Measurements from ENCODE around the gene PHF13.
"Not testable (repeated sequence)": the region's sequence is repeated elsewhere in the genome, so short reads cannot be mapped to it uniquely, and the experiment has no call there.

Gene PHF13

DNA sequence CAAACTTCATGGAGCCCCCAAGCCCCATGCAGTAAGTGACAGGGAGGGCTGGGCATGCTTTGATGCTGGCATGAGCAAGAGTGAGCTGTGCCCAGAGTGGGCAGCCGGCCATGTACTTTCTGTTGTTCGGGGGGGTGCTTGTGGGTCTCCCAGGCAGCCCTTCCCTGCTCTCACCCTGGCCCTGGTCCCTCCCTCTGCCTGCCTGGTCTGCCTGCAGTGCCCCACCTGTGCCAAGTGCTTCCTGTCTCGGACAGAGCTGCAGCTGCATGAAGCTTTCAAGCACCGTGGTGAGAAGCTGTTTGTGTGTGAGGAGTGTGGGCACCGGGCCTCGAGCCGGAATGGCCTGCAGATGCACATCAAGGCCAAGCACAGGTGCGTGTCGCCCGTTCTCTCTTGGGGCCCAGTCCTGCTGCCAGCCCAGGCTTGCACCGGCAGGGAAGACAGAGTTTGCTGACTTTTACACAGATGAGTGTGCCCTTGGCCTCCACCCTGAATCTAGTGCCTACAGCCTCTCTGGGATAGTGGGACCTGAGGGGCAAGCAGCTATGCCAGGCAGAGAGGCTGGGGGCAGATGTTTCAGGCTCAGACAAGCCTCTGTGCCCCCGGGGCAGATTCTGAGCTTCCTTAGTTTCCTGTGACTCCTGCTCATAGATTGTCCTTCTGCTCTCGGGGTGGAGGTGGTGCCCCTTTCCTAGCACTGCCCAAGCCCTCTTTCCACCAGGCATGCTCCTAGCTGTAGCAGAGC, 26.1 kb upstream of the PHF13 start:
- DNase-seq (ENCODE audit: low read depth in 2 of 2): no peak

DNA sequence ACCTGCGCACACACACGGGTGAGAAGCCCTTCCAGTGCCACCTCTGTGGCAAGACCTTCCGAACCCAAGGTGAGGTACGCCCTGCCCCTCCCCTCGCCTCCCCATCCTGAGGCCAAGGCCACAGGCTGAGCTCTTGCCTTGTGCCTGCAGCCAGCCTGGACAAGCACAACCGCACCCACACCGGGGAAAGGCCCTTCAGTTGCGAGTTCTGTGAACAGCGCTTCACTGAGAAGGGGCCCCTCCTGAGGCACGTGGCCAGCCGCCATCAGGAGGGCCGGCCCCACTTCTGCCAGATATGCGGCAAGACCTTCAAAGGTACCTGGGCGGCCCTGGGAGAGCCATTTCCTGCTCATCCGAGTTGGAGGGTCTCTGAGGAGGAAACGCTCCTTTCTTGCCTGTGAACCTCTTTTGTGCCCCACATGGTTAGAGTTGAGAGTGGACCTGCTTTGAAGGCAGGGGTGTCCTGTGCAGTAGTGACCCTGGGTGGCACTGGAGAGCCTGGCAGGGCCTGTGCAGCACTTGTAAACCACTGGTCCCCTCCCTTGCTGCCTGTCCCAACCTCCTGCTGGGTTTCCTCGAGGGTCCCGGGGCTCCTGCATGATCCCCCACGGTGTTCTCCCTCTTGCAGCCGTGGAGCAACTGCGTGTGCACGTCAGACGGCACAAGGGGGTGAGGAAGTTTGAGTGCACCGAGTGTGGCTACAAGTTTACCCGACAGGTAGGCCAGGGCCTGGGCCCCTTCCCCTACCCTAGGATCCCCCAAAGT, 25.2 kb upstream of the PHF13 start:
- DNase-seq (ENCODE audit: low read depth in 2 of 2): no peak

DNA sequence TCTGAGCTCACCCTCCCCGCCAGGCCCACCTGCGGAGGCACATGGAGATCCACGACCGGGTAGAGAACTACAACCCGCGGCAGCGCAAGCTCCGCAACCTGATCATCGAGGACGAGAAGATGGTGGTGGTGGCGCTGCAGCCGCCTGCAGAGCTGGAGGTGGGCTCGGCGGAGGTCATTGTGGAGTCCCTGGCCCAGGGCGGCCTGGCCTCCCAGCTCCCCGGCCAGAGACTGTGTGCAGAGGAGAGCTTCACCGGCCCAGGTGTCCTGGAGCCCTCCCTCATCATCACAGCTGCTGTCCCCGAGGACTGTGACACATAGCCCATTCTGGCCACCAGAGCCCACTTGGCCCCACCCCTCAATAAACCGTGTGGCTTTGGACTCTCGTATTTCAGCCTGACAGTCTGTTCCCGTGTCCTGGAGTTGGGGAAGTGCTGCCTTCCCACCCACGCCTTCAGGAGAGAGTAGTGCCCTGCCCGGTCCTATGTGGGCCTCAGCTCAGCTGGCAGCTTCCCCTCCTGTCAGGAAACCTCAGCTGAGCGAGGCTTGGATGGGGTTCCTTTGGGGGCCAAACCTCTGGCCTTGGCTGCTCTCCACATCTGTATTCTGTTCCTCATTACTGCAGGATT, 24.5 kb upstream of the PHF13 start:
- no peak for DNase-seq (ENCODE audit: low read depth in 2 of 2)

DNA sequence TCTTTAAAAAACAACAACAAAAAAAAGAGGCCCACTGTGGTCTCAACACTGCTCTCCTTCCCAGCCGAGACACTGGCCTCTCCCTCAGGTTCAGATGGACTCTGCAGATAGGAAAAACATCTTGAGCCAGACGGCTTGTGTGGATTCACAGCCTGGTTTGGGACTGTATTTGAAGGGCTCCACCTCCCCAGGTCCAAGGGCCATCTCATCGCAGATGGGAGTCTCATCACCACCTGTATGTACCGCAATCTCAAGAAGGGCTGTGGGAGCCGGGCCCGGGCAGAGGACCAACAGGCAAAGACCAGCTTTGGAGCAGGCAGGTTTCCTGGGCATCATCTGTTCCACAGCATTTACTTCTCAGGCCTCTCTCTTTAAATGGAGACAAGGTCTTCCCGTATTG, 23.5 kb upstream of the PHF13 start:
- no peak for DNase-seq (ENCODE audit: low read depth in 2 of 2)

DNA sequence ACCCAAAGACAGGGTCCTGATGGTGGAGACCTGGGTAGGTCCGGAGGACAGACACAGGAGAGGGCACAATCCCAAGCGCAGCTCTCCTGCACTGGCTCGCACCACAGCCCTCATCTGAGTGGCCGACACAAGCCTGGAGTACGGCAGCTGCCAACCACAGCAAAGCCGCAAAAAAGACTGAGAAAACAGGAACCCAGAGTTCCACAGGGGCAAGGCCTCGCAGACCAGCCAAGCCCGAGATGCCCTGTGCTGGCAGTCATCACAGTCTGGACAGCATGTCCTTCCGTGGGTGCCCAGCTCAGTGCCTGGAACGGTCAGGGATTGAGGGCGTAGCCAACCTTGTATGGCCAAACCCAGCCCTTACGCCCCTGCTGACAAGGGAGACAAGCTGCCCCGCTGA, 22.3 kb upstream of the PHF13 start:
- DNase-seq (ENCODE audit: low read depth in 2 of 2): no peak

DNA sequence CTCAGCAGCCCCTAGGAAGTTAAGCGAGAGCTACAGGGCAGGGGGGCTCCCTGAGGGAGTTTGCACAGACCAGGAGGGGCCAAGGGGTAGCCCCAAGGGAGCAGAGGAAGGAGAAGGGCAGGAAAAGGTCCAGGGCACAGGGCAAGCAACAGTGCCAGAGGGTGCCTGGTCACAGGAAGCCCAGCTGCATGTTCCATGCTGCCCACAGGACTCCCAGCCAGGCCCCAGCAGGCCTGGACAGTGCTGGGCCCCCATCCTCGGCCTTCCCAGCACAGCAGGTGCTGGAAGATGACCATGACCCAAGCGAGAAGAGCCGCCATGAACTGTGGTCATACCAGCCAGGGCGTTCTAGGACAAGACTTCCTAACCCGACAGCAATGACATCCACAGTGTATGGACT, 21.9 kb upstream of the PHF13 start:
- no peak for DNase-seq (ENCODE audit: low read depth in 2 of 2)

DNA sequence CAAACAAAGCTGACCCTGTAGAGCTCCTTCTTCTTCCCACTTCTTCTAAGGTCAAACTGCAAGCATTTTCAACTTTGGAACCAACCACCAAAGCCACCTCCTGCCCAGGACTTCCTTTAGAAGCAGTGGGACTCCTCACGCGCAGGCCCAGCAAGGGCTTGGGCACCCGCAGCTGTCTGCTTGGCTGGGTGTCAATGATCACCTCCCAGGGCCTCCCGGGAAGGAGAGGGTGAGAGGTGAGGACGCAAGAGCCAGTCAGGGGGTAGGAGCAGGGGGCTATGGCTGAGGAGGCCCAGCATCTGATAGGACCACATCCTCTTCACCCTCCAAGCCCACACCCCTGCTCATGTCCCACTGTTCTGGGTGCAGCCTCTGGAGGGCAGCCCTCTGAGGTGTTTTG, 21.1 kb upstream of the PHF13 start:
- DNase-seq (ENCODE audit: low read depth in 2 of 2): no peak

DNA sequence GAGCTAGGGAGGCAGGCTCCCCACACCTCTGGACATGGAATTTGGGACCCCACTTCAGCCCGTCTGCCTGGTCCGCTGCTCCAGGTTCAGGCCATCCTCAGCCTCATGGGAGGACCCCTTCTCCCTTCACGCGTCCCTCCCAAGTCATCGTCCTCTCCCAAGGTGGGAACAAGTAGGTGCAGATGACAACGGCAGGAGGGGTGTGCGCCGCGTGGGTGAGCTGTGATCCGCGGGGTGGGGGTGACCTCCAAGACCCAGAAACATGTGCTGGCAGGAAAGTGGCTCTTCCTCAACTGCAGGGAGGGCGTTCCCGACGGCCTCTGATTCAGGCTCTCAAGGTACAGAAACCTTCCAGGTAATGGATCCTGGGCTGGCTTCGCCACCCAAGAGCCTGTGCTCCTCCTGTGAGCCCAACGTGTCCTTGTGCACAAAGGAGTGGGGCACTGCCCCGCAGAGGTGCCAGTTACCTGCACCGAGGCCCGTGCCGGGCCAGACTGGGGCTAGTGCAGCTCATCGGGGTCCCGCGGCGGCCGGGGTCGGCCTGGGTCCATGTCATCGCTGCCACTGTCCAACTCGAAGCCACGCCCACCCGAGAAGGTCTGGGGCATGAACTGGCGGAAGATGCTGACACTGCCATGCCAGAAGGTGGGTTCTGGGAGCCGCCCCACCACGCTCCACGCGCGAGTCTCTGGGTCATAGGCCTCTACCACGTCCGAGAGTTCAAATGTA, 20.5 kb upstream of the PHF13 start:
- no peak for DNase-seq (ENCODE audit: low read depth in 2 of 2)

DNA sequence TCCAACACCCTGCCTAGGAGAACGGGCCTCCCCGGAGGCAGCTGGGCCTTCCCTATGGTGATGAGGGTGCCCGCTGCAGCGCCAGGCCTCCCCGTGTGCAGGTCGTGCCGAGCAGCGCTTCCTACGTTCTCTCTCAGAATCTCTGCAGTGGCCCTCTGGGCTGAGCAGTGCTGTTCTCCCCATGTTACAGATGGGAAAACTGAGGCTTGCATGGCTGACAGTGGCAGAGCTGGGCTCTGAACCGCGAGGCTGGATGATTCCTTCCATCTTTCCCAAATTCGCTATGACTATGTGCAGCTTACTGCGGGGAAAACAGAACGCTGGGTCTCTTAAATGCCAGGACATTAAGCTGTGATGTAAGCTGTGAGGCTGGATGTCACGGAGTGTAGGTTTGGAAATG, 19.7 kb upstream of the PHF13 start:
- DNase-seq (ENCODE audit: low read depth in 2 of 2): no peak

DNA sequence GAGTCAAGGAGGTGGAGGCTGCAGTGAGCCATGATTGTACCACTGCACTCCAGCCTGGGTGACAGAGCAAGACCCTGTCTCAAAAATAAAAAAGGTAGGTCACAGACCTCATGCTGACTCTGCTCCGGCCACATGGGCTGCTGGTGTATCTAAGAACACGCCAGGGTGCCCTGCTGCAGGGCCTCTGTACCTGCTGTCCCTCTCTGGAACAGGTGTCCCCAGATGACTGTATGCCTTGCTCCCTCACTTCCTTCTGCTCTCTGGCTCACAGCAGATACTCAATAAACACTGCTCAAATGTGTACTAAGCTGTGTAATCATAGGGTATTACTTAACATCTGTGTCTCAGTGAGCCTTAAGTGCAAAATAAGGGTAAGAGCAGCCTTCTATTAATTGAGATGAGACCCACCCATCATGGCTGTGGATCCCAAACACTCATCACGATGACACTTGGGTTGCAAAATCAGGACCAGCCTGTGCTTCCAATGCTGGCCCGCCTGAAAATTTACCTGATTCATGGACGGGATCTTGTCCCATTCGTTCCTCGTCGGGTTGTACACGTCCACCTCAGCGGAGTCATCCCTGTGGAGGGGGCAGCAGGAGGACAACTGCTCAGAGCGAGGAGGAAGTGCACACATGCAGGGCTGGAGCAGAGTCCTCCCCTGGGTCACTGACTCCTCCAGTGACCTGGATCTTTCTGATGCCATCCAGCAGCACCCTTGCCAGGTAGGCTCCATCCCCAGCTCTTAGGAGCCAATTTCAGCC, 18.4 kb upstream of the PHF13 start:
- no peak for DNase-seq (ENCODE audit: low read depth in 2 of 2)

DNA sequence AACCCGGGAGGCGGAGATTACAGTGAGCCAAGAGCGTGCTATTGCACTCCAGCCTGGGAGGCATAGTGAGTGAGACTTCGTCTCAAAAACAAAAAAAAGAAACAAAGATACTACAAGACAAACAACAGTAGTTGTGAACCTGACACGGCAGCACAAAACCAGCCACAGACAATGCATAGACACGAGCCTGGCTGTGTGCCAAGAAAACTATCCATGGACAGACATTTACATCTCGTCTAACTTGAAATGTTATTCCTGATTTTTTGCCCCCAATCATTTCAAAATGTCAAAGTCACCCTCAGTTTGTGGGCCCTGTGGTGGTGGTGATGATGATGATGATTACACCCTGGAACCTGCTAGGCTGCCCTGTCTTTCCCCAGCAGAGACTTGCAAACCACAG, 17.2 kb upstream of the PHF13 start:
- DNase-seq (ENCODE audit: low read depth in 2 of 2): no peak

DNA sequence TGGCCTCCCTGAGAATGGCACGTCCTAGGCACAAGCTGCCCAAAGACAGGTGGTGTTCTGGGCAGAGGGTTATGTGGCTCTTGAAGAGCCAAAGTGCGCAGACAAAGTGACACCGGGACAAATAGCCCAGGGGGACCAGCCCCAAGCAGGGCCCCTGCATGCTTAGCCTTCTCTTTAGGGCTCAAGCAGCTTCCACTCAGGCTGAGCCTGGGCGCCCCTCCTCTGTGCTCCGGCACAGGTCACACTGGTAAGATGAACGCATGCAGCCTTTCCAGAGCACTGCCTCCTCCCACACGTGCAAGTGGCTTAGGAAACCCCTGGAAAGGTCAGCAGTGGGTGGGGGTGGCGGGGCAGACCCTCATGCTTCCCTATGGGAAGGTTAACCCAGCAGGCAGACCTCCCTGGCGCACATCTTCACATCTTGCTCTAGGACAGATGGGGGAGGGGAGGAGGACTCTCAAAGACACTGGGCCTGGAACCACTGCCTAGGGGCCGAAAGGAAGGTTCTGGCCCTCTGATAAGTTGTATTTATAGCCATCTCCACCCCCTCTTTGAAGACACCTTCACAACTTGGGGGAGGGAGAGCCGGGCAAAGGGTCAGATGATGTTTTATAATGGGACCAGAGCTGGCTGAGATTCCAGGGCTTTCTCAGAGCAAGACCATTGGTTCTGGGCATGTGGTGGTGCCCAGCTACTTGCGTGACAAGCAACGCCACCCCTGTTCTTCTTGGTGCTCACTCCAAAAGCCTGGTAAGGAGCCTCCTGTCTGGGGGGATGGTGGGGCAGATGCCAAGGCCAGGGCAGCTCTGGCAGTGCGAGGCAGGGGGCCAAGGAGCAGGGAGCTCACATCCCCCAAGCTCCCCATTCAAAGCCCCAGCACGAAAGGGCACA, 16.4 kb upstream of the PHF13 start:
- no peak for DNase-seq (ENCODE audit: low read depth in 2 of 2)

DNA sequence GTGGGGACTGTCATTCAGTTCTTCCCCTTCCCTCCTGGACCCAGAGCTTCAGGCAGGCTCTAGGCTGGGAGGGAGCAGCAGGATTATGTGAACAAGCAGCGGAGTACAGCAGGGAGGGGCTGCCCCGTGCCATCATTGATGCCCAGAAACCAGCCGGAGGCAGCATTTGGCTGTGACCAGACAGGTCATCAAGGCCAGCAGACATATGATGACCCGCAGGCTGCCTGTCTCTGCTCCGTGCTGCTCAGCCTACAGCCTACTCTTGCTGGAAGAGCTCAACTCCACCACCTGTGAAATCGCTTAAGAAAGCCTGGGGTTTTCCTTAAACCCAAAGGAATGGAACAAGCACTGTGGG, 15.8 kb upstream of the PHF13 start:
- DNase-seq (ENCODE audit: low read depth in 2 of 2): no peak

DNA sequence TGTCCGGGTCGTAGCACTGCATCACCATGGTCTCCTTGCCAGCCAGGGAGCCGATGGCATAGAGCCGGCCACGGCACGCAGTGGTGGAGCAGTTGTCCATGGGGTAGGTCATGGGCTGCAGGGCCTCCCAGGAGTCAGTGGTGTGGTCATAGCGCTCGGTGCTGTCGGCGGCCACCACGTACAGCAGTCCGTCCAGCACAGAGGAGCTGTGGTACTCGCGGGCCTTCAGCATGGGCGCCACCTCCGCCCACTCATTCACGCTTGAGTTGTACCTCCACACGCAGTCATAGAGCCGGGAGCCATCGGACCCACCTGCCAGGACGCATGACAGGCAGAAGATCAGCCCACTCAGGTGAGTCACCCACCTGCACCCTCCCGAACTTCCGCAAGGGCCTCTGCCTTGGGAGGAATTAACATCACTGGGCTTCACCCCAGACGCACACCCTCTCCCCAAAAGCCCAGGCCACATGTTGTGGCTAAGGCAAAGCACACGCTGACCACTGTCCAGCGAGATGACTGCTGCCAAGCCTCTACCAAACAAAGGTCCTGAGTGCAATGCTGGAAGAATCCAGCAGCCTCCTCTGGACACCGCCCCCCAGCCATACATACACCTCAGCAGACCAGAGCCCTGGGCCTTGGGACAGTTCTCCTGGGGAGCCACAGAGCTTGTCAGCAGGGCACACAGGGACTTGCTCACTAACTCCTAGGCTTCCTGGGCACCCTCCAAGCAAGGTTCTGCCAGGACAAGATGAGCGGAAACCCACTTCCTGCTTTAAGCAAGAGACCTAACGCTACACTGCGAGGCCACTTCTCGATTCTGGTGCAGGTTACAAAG, 14.2 kb upstream of the PHF13 start:
- DNase-seq (ENCODE audit: low read depth in 2 of 2): peak in 1 of 2 experiments; percentile 43

DNA sequence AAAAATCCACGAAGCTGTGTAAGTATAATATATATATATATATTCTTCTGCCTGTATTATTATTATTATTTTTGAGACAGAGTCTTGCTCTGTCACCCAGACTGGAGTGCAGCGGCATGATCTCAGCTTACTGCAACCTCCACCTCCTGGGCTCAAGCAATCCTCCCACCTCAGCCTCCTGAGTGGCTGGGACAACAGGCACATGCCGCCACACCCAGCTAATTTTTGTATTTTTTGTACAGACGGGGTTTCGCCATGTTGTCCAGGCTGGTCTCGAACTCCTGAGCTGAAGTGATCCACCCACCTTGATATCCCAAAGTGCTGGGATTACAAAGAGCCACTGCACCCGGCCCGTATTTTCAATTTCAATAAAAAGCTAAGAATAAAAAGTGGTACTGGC, 13.5 kb upstream of the PHF13 start:
- DNase-seq (ENCODE audit: low read depth in 2 of 2): not testable (repeated sequence)

DNA sequence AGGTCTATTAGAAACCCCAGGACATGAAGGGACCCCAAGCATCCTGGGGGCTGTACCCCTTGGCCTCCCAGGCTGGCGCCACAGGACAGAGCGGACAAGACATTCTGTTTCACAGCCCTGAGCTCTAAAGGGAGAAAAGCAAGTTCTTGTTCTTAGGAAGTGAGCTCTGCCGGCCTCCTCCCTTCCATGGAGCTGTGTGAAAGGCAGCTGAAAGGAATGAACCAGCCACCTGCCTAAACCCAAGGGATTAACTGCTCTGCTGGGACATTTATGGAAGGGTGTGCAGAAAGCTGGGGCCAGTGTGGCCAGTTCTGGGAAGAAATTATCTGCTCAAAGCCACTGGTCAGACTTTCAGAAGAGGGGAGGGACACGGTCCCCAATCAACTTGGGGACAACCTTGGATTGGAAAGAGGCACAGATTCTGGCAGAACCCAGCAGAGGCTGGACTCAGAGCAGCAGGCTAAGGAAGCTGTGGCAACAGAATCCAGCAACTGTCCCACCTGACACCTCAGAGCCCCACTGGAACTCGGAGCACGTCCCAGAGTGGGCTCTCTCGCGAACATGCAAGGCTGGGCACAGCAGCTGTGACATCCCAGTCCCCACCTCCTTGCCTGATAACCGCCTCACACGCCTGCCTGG, 13.0 kb upstream of the PHF13 start:
- DNase-seq (ENCODE audit: low read depth in 2 of 2): no peak

DNA sequence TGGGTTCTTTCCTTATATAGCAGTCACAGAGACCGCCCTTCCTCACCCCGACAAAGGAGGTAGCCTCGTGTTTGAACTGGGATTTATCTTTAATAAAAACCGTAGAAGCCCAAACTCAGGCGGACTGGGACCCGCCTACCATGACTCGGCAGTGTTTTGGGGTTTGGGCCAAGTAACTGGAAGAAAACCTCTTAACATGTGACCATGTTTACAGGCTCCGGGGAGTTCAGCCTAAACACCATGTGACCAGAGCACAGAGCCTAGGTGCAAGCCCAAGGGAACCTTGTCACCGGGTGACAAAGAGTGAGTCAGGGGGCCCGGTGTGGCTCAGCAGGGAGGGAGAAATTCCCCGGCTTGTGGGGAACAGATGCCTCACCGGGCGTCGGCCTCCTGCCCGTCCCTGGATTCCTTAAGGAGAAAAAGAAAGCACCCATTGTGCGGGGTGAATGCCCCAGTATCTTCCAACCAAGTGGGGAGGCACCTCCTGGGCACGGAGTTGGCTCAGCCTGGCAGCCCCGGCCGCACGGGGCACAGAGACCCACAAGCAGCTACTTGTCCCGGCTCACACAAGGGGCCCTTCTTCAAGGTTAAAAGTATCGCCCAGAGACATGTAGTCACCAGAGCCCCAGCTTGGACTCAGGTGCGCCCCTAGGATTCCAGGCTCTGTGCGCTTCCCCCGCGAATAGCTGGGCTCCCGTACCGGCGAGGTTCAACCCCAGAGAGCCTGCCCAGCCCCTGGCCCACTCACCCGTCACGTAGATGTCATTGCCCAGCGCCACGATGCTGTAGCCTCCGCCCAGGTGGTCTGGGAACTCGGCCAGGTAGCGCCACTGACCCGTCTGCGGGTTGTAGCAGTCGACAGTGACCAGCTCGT, 12.2 kb upstream of the PHF13 start:
- DNase-seq (ENCODE audit: low read depth in 2 of 2): peak; percentile 75 to 79

Data from stimulated activated CD4-positive, alpha-beta T cell treated with anti-CD3 and anti-CD28 coated beads, Interleukin-12 subunit alpha, Interleukin-12 subunit beta, amount 100 ng/mL, for 24 hours (primary cell).